Measurements from ENCODE around the gene SLC24A3.

GRCh38 chr20:19435316-19435715 is 222.9 kb downstream of the SLC24A3 start:
- TF ChIP-seq CSDC2 (CRISPR knock-in tag; IDR thresholded peaks at IDR 0.05) = no peak
- no peak for TF ChIP-seq ZFP3 (CRISPR knock-in tag; IDR thresholded peaks at IDR 0.05)
- TF ChIP-seq PATZ1 (CRISPR knock-in tag; IDR thresholded peaks at IDR 0.05; ENCODE audit: borderline replicate concordance) = no peak
- TF ChIP-seq RARB (CRISPR knock-in tag; IDR thresholded peaks at IDR 0.05) = no peak
- no peak for TF ChIP-seq CREB5 (CRISPR knock-in tag; IDR thresholded peaks at IDR 0.05; ENCODE audit: low read depth)
- TF ChIP-seq ZNF565 (CRISPR knock-in tag; conservative IDR thresholded peaks at IDR 0.05; ENCODE audit: low read depth) = no peak
- TF ChIP-seq TOX (CRISPR knock-in tag; IDR thresholded peaks at IDR 0.05; ENCODE audit: borderline replicate concordance) = no peak
- no peak for TF ChIP-seq TCF4 (CRISPR knock-in tag; IDR thresholded peaks at IDR 0.05; ENCODE audit: borderline replicate concordance)
- no peak for TF ChIP-seq GLIS3 (CRISPR knock-in tag; IDR thresholded peaks at IDR 0.05)
- TF ChIP-seq ZNF8 (CRISPR knock-in tag; IDR thresholded peaks at IDR 0.05) = no peak
